Right ventricle myocardium superior (tissue), 1 donor: ENCODE data around the gene SPOCK3. TPM values are rescaled to one million over a fixed set of nuclear protein-coding genes. Genes with fewer than 3 reads are reported as not detected.
A peak's percentile ranks its signal among the peaks of the same experiment; 100 is the strongest.

Experiments
- ATAC-seq: fragments of 200-7000 bp; cut with Tn5 transposase; one replicate; pipeline ENCODE4 v1.9.1; 2020; ENCODE audit warnings: mild to moderate bottlenecking; ENCODE audit not compliant: poor library complexity
- DNase-seq: peaks from one replicate; pipeline ENCODE4 v3.0.0-alpha.2; 2020
- intact Hi-C: fragments of 100-400 bp; cut with DNase I; formaldehyde crosslinking; loops from one replicate; pipeline ENCODE4 v1.11.2; 2022
- total RNA-seq: library from RNA; stranded (reverse); fragmentation: NEBNext Ultra II Directional; extraction: Animal tissue kit (Norgen Biotek cat#: 25700); gene quantifications from one replicate; pipeline ENCODE4 v1.2.1, GENCODE V29; 2021
- donor health status: DM: no; HTN: yes; CAD: no; lungs with severe emphysema.

SPOCK3 gene
- total RNA-seq, 1 donor from 2014 or later = not detected

GRCh38 chr4:167084321-167084720 is 150.0 kb downstream of the SPOCK3 start:
- intact Hi-C loops = no loop called here
- no peak for DNase-seq
- no peak for ATAC-seq

GRCh38 chr4:167079762-167080161 is 154.5 kb downstream of the SPOCK3 start:
- DNase-seq (no peak), ATAC-seq (no peak)
- intact Hi-C loops = no loop called here

- intact Hi-C loops = no loop called here
Measured at GRCh38 chr4:167052631-167053091, 181.6 kb downstream of the SPOCK3 start.

GRCh38 chr4:167049257-167049656 is 185.0 kb downstream of the SPOCK3 start:
- intact Hi-C loops = no loop called here
- no peak for ATAC-seq

More at GRCh38 chr4:167052631-167053091, 181.6 kb downstream of the SPOCK3 start:
- DNase-seq (no peak), ATAC-seq (no peak)

GRCh38 chr4:167041524-167041923 is 192.8 kb downstream of the SPOCK3 start:
- no peak for DNase-seq
- intact Hi-C loops = no loop called here
- ATAC-seq = no peak

More at GRCh38 chr4:167049257-167049656, 185.0 kb downstream of the SPOCK3 start:
- DNase-seq = no peak

- DNase-seq (no peak), ATAC-seq (no peak)
- intact Hi-C loops = no loop called here
Measured at GRCh38 chr4:167035390-167035789, 198.9 kb downstream of the SPOCK3 start.

GRCh38 chr4:167034983-167035382 is 199.3 kb downstream of the SPOCK3 start:
- ATAC-seq = no peak
- intact Hi-C loops = no loop called here
- no peak for DNase-seq

GRCh38 chr4:167032871-167033270 is 201.4 kb downstream of the SPOCK3 start:
- intact Hi-C loops = no loop called here

GRCh38 chr4:167031534-167032156 is 202.6 kb downstream of the SPOCK3 start:
- DNase-seq (no peak), ATAC-seq (no peak)
- intact Hi-C loops = no loop called here

More at GRCh38 chr4:167032871-167033270, 201.4 kb downstream of the SPOCK3 start:
- ATAC-seq (no peak), DNase-seq (no peak)

- DNase-seq (no peak), ATAC-seq (no peak)
- intact Hi-C loops = no loop called here
Measured at GRCh38 chr4:167028976-167029375, 205.3 kb downstream of the SPOCK3 start.

GRCh38 chr4:167025670-167026069 is 208.6 kb downstream of the SPOCK3 start:
- no peak for DNase-seq
- no peak for ATAC-seq
- intact Hi-C loops = no loop called here

GRCh38 chr4:167023364-167023925 is 210.8 kb downstream of the SPOCK3 start:
- intact Hi-C loops = loop anchor here (5.0 kb wide), 1 partner anchor 269 kb away; no protein-coding TSS in a partner anchor
- ATAC-seq (no peak), DNase-seq (no peak)

- intact Hi-C loops = loop anchor here (5.0 kb wide), 1 partner anchor 271 kb away; no protein-coding TSS in a partner anchor
- ATAC-seq (peak; percentile 89), DNase-seq (peak; percentile 77)
Measured at GRCh38 chr4:167021545-167022155, 212.6 kb downstream of the SPOCK3 start.

- no peak for DNase-seq
- no peak for ATAC-seq
- intact Hi-C loops = loop anchor here (5.0 kb wide), 1 partner anchor 272 kb away; no protein-coding TSS in a partner anchor
Measured at GRCh38 chr4:167020410-167020809, 213.9 kb downstream of the SPOCK3 start.

- no peak for ATAC-seq
- intact Hi-C loops = no loop called here
Measured at GRCh38 chr4:167014944-167015343, 219.3 kb downstream of the SPOCK3 start.

GRCh38 chr4:167003326-167003725 is 231.0 kb downstream of the SPOCK3 start:
- DNase-seq = no peak
- no peak for ATAC-seq
- intact Hi-C loops = no loop called here

More at GRCh38 chr4:167014944-167015343, 219.3 kb downstream of the SPOCK3 start:
- no peak for DNase-seq

GRCh38 chr4:167000141-167000852 is 234.0 kb downstream of the SPOCK3 start:
- intact Hi-C loops = no loop called here
- DNase-seq (no peak), ATAC-seq (no peak)

GRCh38 chr4:166996216-166996615 is 238.1 kb downstream of the SPOCK3 start:
- intact Hi-C loops = no loop called here
- no peak for DNase-seq
- no peak for ATAC-seq

GRCh38 chr4:166994686-166995085 is 239.6 kb downstream of the SPOCK3 start:
- ATAC-seq = no peak
- intact Hi-C loops = no loop called here
- no peak for DNase-seq
